K562 treated with DMSO at 1 percent for 48 hours (cell line): ENCODE measurements around the gene KRTAP2-3. TPM values are rescaled to one million over a fixed set of nuclear protein-coding genes. Genes with fewer than 3 reads are reported as not detected.

Experiments used
- total RNA-seq: library from RNA; unstranded; fragments of 300-600 nt; gene quantifications from 2 replicates; pipeline ENCODE4 v1.2.3, GENCODE V29; 2022; ENCODE audit warnings: low replicate concordance; ENCODE audit errors: extremely low read depth

Gene KRTAP2-3, protein sequence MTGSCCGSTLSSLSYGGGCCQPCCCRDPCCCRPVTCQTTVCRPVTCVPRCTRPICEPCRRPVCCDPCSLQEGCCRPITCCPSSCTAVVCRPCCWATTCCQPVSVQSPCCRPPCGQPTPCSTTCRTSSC
- total RNA-seq = not detected in 2 replicates

DNA sequence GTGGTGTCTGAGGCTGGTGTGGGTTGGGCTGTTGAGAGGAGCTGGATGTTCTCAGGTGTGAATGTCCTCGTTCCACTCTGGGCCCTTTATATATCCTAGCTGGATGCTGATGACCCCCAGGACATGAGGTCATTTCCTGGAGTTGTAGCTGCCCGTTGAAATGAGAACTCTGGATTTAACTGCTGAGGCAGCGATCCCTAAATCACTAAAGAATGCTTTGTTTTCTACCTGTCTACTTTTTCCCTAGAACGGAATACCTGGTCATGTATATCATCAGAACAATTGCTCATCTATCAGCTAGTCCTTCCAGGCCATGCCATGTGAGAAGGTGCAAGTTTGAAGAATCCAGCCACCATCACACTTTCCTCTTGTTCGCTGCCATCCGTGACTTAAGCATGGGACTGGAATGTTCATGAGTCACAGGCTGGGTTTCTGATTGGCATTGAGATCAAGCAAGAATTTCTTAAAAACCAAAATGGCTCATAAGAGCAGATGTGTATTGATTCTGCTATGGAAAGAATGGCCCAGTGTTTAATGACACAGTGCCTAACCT is at the start of gene KRTAP2-3:
TSS of gene KRTAP2-3 (minus strand) at position 63 of the 553 bp plus-strand sequence. CDS start 64 bp downstream, outside the sequence.

DNA sequence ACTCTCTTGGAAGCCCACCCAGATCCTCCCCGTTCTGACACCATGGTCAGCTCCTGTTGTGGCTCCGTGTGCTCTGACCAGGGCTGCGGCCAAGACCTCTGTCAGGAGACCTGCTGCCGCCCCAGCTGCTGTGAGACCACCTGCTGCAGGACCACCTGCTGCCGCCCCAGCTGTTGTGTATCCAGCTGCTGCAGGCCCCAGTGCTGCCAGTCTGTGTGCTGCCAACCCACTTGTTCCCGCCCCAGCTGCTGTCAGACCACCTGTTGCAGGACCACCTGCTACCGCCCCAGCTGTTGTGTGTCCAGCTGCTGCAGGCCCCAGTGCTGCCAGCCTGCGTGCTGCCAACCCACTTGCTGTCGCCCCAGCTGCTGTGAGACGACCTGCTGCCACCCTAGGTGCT is 45.4 kb upstream of the KRTAP2-3 start, which contains the start of gene KRTAP4-9:
TSS of gene KRTAP4-9 (plus strand) at position 43 of the 400 bp plus-strand sequence. CDS start at position 43, 0 bp downstream.

DNA sequence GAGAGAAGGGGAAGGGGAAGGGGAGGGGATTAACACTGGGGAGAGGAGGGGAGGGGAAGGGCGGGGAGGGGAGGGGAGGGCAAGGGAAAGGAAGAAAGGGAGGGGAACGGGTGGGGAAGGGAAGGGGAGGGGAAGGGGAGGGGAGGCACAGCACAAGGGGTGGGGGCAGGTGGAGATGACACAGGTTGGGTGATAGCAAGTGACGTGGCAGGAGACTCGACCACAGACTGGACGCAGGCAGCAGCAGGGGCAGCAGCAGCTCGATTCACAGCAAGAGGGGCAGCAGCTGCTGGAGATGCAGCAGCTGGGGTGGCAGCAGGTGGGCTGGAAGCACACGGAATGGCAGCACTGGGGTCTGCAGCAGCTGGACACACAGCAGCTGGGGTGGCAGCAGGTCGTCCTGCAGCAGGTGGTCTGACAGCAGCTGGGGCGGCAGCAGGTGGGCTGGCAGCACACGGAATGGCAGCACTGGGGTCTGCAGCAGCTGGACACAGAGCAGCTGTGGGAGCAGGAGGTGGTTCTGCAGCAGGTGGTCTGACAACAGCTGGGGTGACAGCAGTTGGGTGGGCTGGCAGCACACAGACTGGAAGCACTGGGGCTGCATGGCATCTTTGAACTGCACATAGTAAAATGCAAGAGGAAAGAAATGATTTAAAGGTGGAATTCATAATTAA is 41.8 kb upstream of the KRTAP2-3 start, which contains the start of gene KRTAP4-16:
TSS of gene KRTAP4-16 (minus strand) at position 624 of the 674 bp plus-strand sequence. CDS start at position 624, 0 bp downstream.

DNA sequence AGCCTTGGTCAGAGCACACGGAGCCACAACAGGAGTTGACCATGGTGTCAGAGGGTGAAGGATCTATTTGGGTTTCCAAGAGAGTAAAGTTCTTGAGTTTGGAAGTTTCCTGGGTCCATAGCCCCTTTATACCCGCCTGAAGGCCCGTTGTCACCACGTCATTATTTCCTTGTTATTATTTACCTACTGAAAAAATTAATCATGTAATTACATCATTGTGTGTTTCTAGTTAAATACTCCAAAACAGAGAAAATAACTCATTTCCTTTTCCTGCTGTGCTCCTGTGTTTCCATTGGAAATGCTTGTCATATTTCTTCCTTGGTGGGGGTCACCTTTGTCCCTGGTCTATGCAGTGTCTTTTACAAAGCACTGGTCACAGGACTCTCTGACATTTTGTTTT is 38.1 kb upstream of the KRTAP2-3 start, which contains the start of gene KRTAP4-8:
TSS of gene KRTAP4-8 (minus strand) at position 101 of the 400 bp plus-strand sequence. CDS start at position 43, 58 bp downstream.

DNA sequence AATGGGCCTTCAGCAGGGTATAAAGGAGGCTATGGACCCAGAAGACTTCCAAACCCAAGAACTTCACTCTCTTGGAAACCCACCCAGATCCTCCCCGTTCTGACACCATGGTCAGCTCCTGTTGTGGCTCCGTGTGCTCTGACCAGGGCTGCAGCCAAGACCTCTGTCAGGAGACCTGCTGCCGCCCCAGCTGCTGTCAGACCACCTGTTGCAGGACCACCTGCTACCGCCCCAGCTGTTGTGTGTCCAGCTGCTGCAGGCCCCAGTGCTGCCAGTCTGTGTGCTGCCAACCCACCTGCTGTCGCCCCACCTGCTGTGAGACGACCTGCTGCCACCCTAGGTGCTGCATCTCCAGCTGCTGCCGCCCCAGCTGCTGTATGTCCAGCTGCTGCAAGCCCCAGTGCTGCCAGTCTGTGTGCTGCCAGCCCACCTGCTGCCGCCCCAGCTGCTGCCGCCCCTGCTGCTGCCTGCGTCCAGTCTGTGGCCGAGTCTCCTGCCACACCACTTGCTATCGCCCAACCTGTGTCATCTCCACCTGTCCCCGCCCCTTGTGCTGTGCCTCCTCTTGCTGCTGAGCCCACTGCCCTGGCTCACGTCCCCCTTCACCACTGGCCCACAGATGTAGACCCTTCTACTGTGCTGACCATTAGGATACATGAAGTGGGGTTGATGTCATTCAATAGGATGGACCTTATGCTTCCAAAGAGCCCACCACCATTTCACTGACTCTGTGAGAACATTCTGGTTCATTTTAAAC is 24.4 kb upstream of the KRTAP2-3 start, which contains the start of gene KRTAP4-7:
TSS of gene KRTAP4-7 (plus strand) at position 51 of the 757 bp plus-strand sequence. CDS start at position 108, 57 bp downstream.

DNA sequence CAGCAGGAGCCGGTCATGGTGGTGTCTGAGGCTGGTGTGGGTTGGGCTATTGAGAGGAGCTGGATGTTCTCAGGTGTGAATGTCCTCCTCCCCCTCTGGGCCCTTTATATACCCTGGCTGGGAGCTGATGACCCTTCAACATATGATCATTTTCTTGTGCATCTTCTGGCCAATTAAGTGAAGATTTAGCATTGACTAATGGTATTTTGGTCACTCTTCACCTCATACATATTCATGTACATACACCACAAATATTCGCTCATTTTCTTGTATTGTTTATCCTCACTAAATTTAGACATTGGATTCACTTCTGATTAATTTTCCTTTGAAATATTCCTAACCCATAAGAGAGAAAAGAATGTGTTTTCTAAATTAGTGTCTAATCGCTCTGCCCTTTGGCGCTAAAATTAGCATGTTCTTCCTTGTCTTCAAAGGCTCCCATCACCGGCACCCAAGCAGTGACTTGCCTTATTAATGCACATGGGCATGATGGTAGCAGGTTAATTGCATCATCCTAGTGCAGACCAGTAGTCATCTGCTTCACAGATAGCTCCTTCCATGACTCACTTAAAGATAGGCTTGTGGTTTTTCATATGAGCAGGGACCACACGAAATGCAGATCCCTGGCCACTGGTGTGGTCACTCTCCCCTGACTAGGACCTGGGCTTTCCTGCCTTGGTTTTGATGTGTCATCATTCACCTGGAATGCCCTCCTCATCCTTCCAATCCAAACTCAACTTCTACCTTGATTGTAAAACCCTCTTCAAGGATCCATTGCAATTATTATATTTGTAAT is 6.1 kb upstream of the KRTAP2-3 start, which contains the start of gene KRTAP2-4:
TSS of gene KRTAP2-4 (minus strand) at position 51 of the 796 bp plus-strand sequence. CDS start at position 17, 34 bp downstream.

GRCh38 chr17:41055130-41055529 is 4.8 kb downstream of the KRTAP2-3 start, which contains the start of gene KRTAP2-2:
Gene KRTAP2-2, minus strand, starts transcription at chr17:41055230. Its CDS starts 19 bp downstream, at chr17:41055211.

DNA sequence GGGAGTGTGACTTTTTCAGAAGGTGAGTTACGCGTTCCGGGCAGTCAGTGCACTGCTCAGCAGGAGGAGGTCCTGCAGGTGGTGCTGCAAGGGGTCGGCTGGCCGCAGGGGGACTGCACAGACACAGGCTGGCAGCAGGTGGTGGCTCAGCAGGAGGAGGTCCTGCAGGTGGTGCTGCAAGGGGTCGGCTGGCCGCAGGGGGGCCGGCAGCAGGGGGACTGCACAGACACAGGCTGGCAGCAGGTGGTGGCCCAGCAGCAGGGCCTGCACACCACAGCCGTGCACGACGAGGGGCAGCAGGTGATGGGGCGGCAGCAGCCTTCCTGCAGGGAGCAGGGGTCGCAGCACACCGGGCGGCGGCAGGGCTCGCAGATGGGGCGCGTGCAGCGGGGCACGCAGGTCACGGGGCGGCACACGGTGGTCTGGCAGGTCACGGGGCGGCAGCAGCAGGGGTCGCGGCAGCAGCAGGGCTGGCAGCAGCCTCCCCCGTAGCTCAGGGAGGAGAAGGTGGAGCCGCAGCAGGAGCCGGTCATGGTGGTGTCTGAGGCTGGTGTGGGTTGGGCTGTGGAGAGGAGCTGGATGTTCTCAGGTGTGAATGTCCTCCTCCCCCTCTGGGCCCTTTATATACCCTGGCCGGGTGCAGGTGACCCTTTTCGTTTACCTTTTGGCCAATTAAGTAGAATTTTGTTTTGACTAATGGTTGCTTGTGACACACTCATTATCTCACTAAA is 13.0 kb downstream of the KRTAP2-3 start, which contains the start of gene KRTAP2-1:
TSS of gene KRTAP2-1 (minus strand) at position 582 of the 731 bp plus-strand sequence. CDS start at position 533, 49 bp downstream.

DNA sequence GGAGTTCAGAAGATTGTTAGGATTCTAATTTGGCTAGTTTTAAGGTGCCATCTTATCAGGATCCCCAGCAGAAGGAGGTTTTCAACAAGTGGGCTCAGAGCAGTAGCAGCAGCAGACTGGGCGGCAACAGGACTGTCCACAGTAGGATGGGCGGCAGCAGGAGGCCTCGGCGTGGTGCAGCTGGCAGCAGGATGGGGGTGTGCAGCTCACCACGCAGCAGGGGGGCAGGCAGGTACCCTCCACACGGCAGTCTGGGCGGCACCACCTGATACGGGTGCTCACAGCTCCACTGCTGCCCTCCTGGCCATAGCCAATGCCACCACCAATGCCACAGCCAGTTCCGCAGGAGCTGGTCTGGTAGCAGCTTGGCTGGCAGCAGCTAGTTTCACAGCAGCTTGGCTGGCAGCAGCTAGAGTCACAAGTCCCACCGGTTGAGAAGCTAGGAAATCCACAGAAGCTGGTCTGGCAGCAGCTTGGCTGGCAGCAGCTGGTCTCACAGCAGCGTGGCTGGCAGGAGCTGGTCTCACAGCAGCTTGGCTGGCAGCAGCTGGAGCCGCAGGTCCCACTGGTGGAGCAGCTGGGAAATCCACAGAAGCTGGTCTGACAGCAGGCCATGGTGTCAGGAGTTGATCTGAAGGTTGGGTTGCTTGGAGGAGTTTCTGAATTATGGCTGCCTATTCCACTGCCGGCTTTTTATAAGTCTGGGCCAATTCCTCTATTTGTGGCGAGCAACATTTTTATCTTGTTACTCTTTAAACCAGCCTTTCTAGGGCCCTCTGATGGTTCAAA is 18.9 kb downstream of the KRTAP2-3 start, which contains the start of gene KRTAP1-1:
TSS of gene KRTAP1-1 (minus strand) at position 668 of the 789 bp plus-strand sequence. CDS start at position 615, 53 bp downstream.

DNA sequence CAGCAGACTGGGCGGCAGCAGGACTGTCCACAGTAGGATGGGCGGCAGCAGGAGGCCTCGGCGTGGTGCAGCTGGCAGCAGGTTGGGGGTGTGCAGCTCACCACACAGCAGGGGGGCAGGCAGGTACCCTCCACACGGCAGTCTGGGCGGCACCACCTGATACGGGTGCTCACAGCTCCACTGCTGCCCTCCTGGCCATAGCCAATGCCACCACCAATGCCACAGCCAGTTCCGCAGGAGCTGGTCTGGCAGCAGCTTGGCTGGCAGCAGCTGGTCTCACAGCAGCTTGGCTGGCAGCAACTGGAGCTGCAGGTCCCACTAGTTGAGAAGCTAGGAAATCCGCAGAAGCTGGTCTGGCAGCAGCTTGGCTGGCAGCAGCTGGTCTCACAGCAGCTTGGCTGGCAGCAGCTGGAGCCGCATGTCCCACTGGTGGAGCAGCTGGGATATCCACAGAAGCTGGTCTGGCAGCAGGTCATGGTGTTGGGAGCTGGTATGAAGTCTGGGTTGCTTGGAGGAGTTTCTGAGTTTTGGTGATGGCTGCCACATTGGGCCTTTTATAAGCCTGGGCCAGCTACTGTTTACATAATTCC is 25.5 kb downstream of the KRTAP2-3 start, which contains the start of gene KRTAP1-3:
TSS of gene KRTAP1-3 (minus strand) at position 529 of the 590 bp plus-strand sequence. CDS start at position 476, 53 bp downstream.

GRCh38 chr17:41029633-41030245 is 30.2 kb downstream of the KRTAP2-3 start, which contains the start of gene KRTAP1-4:
Gene KRTAP1-4, minus strand, starts transcription at chr17:41030195. Its CDS starts 117 bp downstream, at chr17:41030078.

GRCh38 chr17:41026715-41027471 is 33.0 kb downstream of the KRTAP2-3 start, which contains the start of gene KRTAP1-5:
Gene KRTAP1-5, minus strand, starts transcription at chr17:41027208. Its CDS starts 53 bp downstream, at chr17:41027155.

Other genes starting within 250 kb of the KRTAP2-3 start
- not detected in 2 replicates for gene KRT10, start 237.5 kb downstream of the KRTAP2-3 start, total RNA-seq
- gene KRT12, start 192.9 kb downstream of the KRTAP2-3 start, total RNA-seq = not detected in 2 replicates
- not detected in 2 replicates for gene KRT20, start 174.9 kb downstream of the KRTAP2-3 start, total RNA-seq
- gene KRT23, start 122.5 kb downstream of the KRTAP2-3 start, total RNA-seq = not detected in 2 replicates
- not detected in 2 replicates for gene KRT39, start 93.2 kb downstream of the KRTAP2-3 start, total RNA-seq
- not detected in 2 replicates for gene KRT40, start 75.8 kb downstream of the KRTAP2-3 start, total RNA-seq
- gene KRTAP3-3, start 66.0 kb downstream of the KRTAP2-3 start, total RNA-seq = not detected in 2 replicates
- gene KRTAP3-2, start 60.2 kb downstream of the KRTAP2-3 start, total RNA-seq = not detected in 2 replicates
- gene KRTAP3-1, start 51.0 kb downstream of the KRTAP2-3 start, total RNA-seq = not detected in 2 replicates
- not detected in 2 replicates for gene KRTAP1-5, start 32.9 kb downstream of the KRTAP2-3 start, total RNA-seq
- gene KRTAP1-4, start 29.9 kb downstream of the KRTAP2-3 start, total RNA-seq = not detected in 2 replicates
- gene KRTAP1-3, start 25.2 kb downstream of the KRTAP2-3 start, total RNA-seq = not detected in 2 replicates
- gene KRTAP1-1, start 18.7 kb downstream of the KRTAP2-3 start, total RNA-seq = not detected in 2 replicates
- not detected in 2 replicates for gene KRTAP2-1, start 12.8 kb downstream of the KRTAP2-3 start, total RNA-seq
- not detected in 2 replicates for gene KRTAP2-2, start 4.9 kb downstream of the KRTAP2-3 start, total RNA-seq
- gene KRTAP2-4, start 5.8 kb upstream of the KRTAP2-3 start, total RNA-seq = not detected in 2 replicates
- gene KRTAP4-7, start 24.0 kb upstream of the KRTAP2-3 start, total RNA-seq = not detected in 2 replicates
- not detected in 2 replicates for gene KRTAP4-8, start 38.0 kb upstream of the KRTAP2-3 start, total RNA-seq
- not detected in 2 replicates for gene KRTAP4-16, start 42.1 kb upstream of the KRTAP2-3 start, total RNA-seq
- not detected in 2 replicates for gene KRTAP4-9, start 45.3 kb upstream of the KRTAP2-3 start, total RNA-seq
- not detected in 2 replicates for gene KRTAP4-11, start 58.3 kb upstream of the KRTAP2-3 start, total RNA-seq
- gene KRTAP4-12, start 64.1 kb upstream of the KRTAP2-3 start, total RNA-seq = not detected in 2 replicates
- not detected in 2 replicates for gene KRTAP4-6, start 80.4 kb upstream of the KRTAP2-3 start, total RNA-seq
- not detected in 2 replicates for gene KRTAP4-5, start 89.7 kb upstream of the KRTAP2-3 start, total RNA-seq
- gene KRTAP4-4, start 100.6 kb upstream of the KRTAP2-3 start, total RNA-seq = not detected in 2 replicates
- not detected in 2 replicates for gene KRTAP4-3, start 108.1 kb upstream of the KRTAP2-3 start, total RNA-seq
- not detected in 2 replicates for gene KRTAP4-2, start 118.1 kb upstream of the KRTAP2-3 start, total RNA-seq
- not detected in 2 replicates for gene KRTAP4-1, start 124.8 kb upstream of the KRTAP2-3 start, total RNA-seq
- not detected in 2 replicates for gene KRTAP9-1, start 129.8 kb upstream of the KRTAP2-3 start, total RNA-seq
- gene KRTAP9-2, start 166.5 kb upstream of the KRTAP2-3 start, total RNA-seq = not detected in 2 replicates
- gene KRTAP9-3, start 172.3 kb upstream of the KRTAP2-3 start, total RNA-seq = not detected in 2 replicates
- gene KRTAP9-8, start 177.9 kb upstream of the KRTAP2-3 start, total RNA-seq = not detected in 2 replicates
- not detected in 2 replicates for gene KRTAP9-4, start 189.6 kb upstream of the KRTAP2-3 start, total RNA-seq
- gene KRTAP9-9, start 195.3 kb upstream of the KRTAP2-3 start, total RNA-seq = not detected in 2 replicates
- gene KRTAP9-6, start 205.3 kb upstream of the KRTAP2-3 start, total RNA-seq = not detected in 2 replicates
- not detected in 2 replicates for gene KRTAP9-7, start 215.6 kb upstream of the KRTAP2-3 start, total RNA-seq
- gene KRTAP29-1, start 242.7 kb upstream of the KRTAP2-3 start, total RNA-seq = not detected in 2 replicates
- gene KRTAP16-1, start 249.2 kb upstream of the KRTAP2-3 start, total RNA-seq = not detected in 2 replicates